Stimulated activated CD4-positive, alpha-beta T cell treated with anti-CD3 and anti-CD28 coated beads, Interleukin-12 subunit alpha, Interleukin-12 subunit beta, amount 100 ng/mL, for 24 hours (primary cell): ENCODE measurements around the gene ACSM3.
"Not testable (repeated sequence)": the region's sequence is repeated elsewhere in the genome, so short reads cannot be mapped to it uniquely, and the experiment has no call there.

Experiments
- DNase-seq, 2 experiments: peaks; one replicate each; pipeline ENCODE4 v3.0.0-alpha.2; 2020; ENCODE audit warnings: low read depth in 2 of 2

Gene ACSM3

GRCh38 chr16:20760346-20760745 is 3.5 kb upstream of the ACSM3 start:
- no peak for DNase-seq

- DNase-seq: no peak
These were observed 2.6 kb upstream of the ACSM3 start for GRCh38 chr16:20761175-20761574.

- DNase-seq: no peak
These were observed 1.2 kb upstream of the ACSM3 start for GRCh38 chr16:20762404-20763123.

GRCh38 chr16:20764448-20764847 is 634 bp downstream of the ACSM3 start:
- DNase-seq: not testable (repeated sequence)

- DNase-seq: no peak
These were observed 1.9 kb downstream of the ACSM3 start for GRCh38 chr16:20765732-20766131.

GRCh38 chr16:20766294-20766693 is 2.5 kb downstream of the ACSM3 start:
- DNase-seq: no peak

GRCh38 chr16:20767577-20767976 is 3.8 kb downstream of the ACSM3 start:
- no peak for DNase-seq

GRCh38 chr16:20768121-20768520 is 4.3 kb downstream of the ACSM3 start:
- DNase-seq: no peak

- DNase-seq: no peak
These were observed 5.0 kb downstream of the ACSM3 start for GRCh38 chr16:20768818-20769217.

- no peak for DNase-seq
These were observed 9.9 kb downstream of the ACSM3 start for GRCh38 chr16:20773679-20774078.

GRCh38 chr16:20774703-20775362 is 11.0 kb downstream of the ACSM3 start:
- DNase-seq: peak; percentile 19 to 63

GRCh38 chr16:20781697-20782096 is 17.9 kb downstream of the ACSM3 start:
- no peak for DNase-seq

GRCh38 chr16:20782470-20782869 is 18.7 kb downstream of the ACSM3 start:
- no peak for DNase-seq

GRCh38 chr16:20784204-20784603 is 20.4 kb downstream of the ACSM3 start:
- DNase-seq: no peak

GRCh38 chr16:20789130-20789529 is 25.3 kb downstream of the ACSM3 start:
- DNase-seq: no peak

GRCh38 chr16:20791923-20792612 is 28.3 kb downstream of the ACSM3 start:
- no peak for DNase-seq

GRCh38 chr16:20798364-20798763 is 34.5 kb downstream of the ACSM3 start:
- no peak for DNase-seq

- DNase-seq: no peak
These were observed 35.8 kb downstream of the ACSM3 start for GRCh38 chr16:20799599-20799998.

- DNase-seq: no peak
These were observed 37.5 kb downstream of the ACSM3 start for GRCh38 chr16:20801278-20801677.

GRCh38 chr16:20803192-20803560 is 39.4 kb downstream of the ACSM3 start:
- no peak for DNase-seq

GRCh38 chr16:20803561-20804214 is 39.9 kb downstream of the ACSM3 start:
- DNase-seq: no peak

- not testable (repeated sequence) for DNase-seq
These were observed 41.9 kb downstream of the ACSM3 start for GRCh38 chr16:20805684-20806167.
